Measurements from ENCODE around the gene MAPK1. TPM values are rescaled to one million over a fixed set of nuclear protein-coding genes. Genes with fewer than 3 reads are reported as not detected.
"Not testable (repeated sequence)": the region's sequence is repeated elsewhere in the genome, so short reads cannot be mapped to it uniquely, and the experiment has no call there.

MAPK1 gene
- total RNA-seq, 4 donors from 2014 or later: 44.9 to 87.2 (median 63.5) TPM

GRCh38 chr22:21876486-21877176 lies 9.2 kb upstream of the MAPK1 start:
- no peaks in the 10 kb centered on the region for H3K27me3 ChIP-seq
- no peak overlapping the region for H3K27ac ChIP-seq (replicated peaks in 1 of 4)
- DNase-seq (ENCODE audit: extremely low spot score): no peak
- intact Hi-C loops (cut with DNase I): no loop called here
- no peaks in the 10 kb centered on the region for H3K36me3 ChIP-seq
- no peaks in the 10 kb centered on the region for H3K9me3 ChIP-seq
- TF ChIP-seq CTCF (IDR thresholded peaks at IDR 0.05): no peak
- TF ChIP-seq POLR2A (IDR thresholded peaks at IDR 0.05; ENCODE audit: low read depth): no peak
- no peak for TF ChIP-seq POLR2AphosphoS5 (IDR thresholded peaks at IDR 0.05)
- no peak for TF ChIP-seq EP300 (IDR thresholded peaks at IDR 0.05)
- peaks cover 0 to 3% (median 0%) of the 10 kb centered on the region in 4 donors for H3K4me1 ChIP-seq
- no peak overlapping the region for H3K4me3 ChIP-seq
- 54% methylated on average over 4 of the region's 4 CpGs for WGBS

GRCh38 chr22:21874953-21875352 lies 7.5 kb upstream of the MAPK1 start:
- intact Hi-C loops (cut with DNase I); H3K27ac ChIP-seq (replicated peaks in 1 of 4); H3K27me3 ChIP-seq; DNase-seq (ENCODE audit: extremely low spot score); H3K4me3 ChIP-seq; H3K36me3 ChIP-seq; H3K9me3 ChIP-seq; H3K4me1 ChIP-seq: not testable (repeated sequence)
- WGBS: 83% methylated on average over 4 of the region's 4 CpGs

GRCh38 chr22:21873619-21874018 lies 6.2 kb upstream of the MAPK1 start:
- Histone ChIP-seq H3K4me3 (no peak overlapping the region), H3K27ac (replicated peaks in 1 of 4) (no peak overlapping the region), H3K9me3 (no peaks in the 10 kb centered on the region), H3K27me3 (no peaks in the 10 kb centered on the region), H3K4me1 (peaks cover under 1 to 7% (median 3%) of the 10 kb centered on the region in 4 donors), H3K36me3 (no peaks in the 10 kb centered on the region)
- TF ChIP-seq POLR2A (IDR thresholded peaks at IDR 0.05; ENCODE audit: low read depth): no peak
- no peak for TF ChIP-seq CTCF (IDR thresholded peaks at IDR 0.05)
- no peak for TF ChIP-seq POLR2AphosphoS5 (IDR thresholded peaks at IDR 0.05)
- TF ChIP-seq EP300 (IDR thresholded peaks at IDR 0.05): no peak
- 94% methylated on average over 7 of the region's 7 CpGs for WGBS
- intact Hi-C loops (cut with DNase I): no loop called here
- DNase-seq (ENCODE audit: extremely low spot score): no peak

- H3K4me3 ChIP-seq; intact Hi-C loops (cut with DNase I); DNase-seq (ENCODE audit: extremely low spot score); H3K27me3 ChIP-seq; H3K36me3 ChIP-seq; H3K9me3 ChIP-seq; H3K27ac ChIP-seq (replicated peaks in 1 of 4): not testable (repeated sequence)
- 93% methylated on average over 4 of the region's 4 CpGs for WGBS
- H3K4me1 ChIP-seq: peaks cover 5 to 15% (median 11%) of the 10 kb centered on the region in 4 donors
Measured at GRCh38 chr22:21872741-21873140, 5.3 kb upstream of the MAPK1 start.

GRCh38 chr22:21868651-21869050 lies 1.2 kb upstream of the MAPK1 start:
- H3K27ac ChIP-seq (replicated peaks in 1 of 4): no peak overlapping the region

More at GRCh38 chr22:21868651-21869050, 1.2 kb upstream of the MAPK1 start:
- TF ChIP-seq CTCF (IDR thresholded peaks at IDR 0.05) (no peak), POLR2AphosphoS5 (IDR thresholded peaks at IDR 0.05) (no peak), EP300 (IDR thresholded peaks at IDR 0.05) (no peak), POLR2A (IDR thresholded peaks at IDR 0.05; ENCODE audit: low read depth) (no peak)
- 96% methylated on average over 7 of the region's 7 CpGs for WGBS
- DNase-seq (ENCODE audit: extremely low spot score): no peak
- intact Hi-C loops (cut with DNase I): loop anchor here (5.0 to 10.0 kb wide), 3 partner anchors 61 to 134 kb away; partner anchors contain the start of gene YPEL1
- H3K9me3 ChIP-seq: no peaks in the 10 kb centered on the region
- H3K36me3 ChIP-seq: no peaks in the 10 kb centered on the region
- peaks cover 27 to 41% (median 36%) of the 10 kb centered on the region in 4 donors for H3K4me1 ChIP-seq
- no peaks in the 10 kb centered on the region for H3K27me3 ChIP-seq
- peak overlapping the region; percentile 72 to 97 (median 94) for H3K4me3 ChIP-seq

Data from esophagus muscularis mucosa (tissue), 4 donors.